Activated CD4-positive, alpha-beta T cell treated with anti-CD3 and anti-CD28 coated beads, Interleukin-2, Interleukin-4, amounts not matched to agents 100 ng/mL and 50 ng/mL, durations not matched to agents 16 hours and 8 hours (primary cell): Measurements from ENCODE around the gene PRRT2.

ENCODE experiments used
- DNase-seq: peaks from one replicate; pipeline ENCODE4 v3.0.0-alpha.2; 2020; ENCODE audit warnings: low spot score

Gene PRRT2

GRCh38 chr16:29811170-29811895 is 660 bp upstream of the PRRT2 start:
- peak; percentile 89 for DNase-seq

GRCh38 chr16:29812754-29813643 is 1.0 kb downstream of the PRRT2 start:
- no peak for DNase-seq

- no peak for DNase-seq
Measured at GRCh38 chr16:29813644-29814562, 1.9 kb downstream of the PRRT2 start.

- DNase-seq: no peak
Measured at GRCh38 chr16:29814592-29814991, 2.6 kb downstream of the PRRT2 start.

DNA sequence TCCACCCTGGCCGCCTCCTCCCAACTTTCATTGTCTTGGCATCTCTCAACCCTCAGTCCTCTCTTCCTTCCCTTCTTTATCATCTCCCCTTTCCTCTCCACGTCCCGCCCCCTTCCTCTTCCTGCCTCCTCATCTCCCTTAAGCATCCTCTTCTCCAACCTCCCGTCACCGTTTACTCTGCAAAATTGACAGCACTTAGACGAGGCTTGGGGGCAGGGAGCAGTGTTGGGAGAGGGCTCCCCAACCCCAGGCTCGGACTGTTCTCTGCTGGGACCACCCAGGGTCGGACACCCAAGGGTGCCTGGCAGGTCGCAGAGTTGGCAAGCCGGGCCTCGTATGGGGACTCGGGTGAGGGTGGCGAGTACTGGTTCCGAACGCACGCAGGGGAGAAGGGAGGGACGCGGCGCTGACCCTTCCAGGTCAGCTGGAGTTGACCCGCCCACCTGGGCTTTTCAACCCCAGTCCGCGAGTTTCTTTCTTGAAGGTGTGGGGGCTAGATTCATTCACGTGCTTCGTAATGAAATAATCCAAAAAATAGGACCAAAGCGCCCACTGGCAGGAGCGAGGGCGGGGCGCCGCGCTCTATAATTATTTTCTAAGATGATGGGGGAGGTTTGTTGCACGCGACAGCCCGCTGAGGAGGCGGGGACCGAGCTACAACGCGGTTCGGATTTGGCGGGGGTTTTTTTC is 3.2 kb downstream of the PRRT2 start:
- DNase-seq: no peak

GRCh38 chr16:29815793-29816693 is 4.0 kb downstream of the PRRT2 start, which contains the start of gene PAGR1:
Gene PAGR1, plus strand, starts transcription at chr16:29816152. Its CDS starts 374 bp downstream, at chr16:29816526.
- DNase-seq: peak; percentile 99

GRCh38 chr16:29816694-29817441 is 4.9 kb downstream of the PRRT2 start:
- peak; percentile 68 for DNase-seq

- no peak for DNase-seq
Measured at GRCh38 chr16:29818082-29818481, 6.1 kb downstream of the PRRT2 start.

DNA sequence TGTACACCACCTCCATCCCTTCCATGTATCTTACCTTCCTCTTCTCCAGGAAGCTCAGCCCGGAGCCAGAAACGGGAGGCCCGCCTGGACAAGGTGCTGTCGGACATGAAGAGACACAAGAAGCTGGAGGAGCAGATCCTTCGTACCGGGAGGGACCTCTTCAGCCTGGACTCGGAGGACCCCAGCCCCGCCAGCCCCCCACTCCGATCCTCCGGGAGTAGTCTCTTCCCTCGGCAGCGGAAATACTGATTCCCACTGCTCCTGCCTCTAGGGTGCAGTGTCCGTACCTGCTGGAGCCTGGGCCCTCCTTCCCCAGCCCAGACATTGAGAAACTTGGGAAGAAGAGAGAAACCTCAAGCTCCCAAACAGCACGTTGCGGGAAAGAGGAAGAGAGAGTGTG is 7.5 kb downstream of the PRRT2 start:
- DNase-seq: no peak

DNA sequence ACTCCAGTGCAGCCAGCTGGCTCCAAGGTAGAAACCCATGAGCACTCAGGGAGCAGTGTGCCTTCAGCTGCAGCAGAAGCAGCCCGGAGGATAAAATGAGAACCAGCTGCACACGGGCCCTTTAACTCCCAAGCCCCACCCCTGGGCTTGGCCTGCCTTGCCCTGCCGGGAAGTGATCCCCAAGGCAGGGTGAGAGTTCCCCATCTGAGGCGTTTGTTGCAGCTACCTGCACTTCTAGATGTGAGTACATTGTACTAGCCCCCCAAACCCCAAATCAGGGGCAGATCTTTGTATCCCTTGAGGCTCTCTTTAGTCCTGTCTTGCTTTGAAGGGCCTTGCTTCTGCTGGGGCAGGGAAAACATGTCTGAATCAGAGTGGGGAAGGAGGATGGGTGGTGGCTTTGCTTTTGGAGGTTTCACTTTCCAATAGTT is 8.3 kb downstream of the PRRT2 start, which contains the start of gene MVP:
TSS of gene MVP (plus strand) at position 192 of the 431 bp plus-strand sequence. CDS start 10,088 bp downstream, outside the sequence.
- peak; percentile 62 for DNase-seq

GRCh38 chr16:29820730-29821642 is 9.0 kb downstream of the PRRT2 start:
- DNase-seq: peak; percentile 54

- no peak for DNase-seq
Measured at GRCh38 chr16:29821643-29822115, 9.7 kb downstream of the PRRT2 start.

GRCh38 chr16:29824589-29825144 is 12.7 kb downstream of the PRRT2 start:
- DNase-seq: no peak

DNA sequence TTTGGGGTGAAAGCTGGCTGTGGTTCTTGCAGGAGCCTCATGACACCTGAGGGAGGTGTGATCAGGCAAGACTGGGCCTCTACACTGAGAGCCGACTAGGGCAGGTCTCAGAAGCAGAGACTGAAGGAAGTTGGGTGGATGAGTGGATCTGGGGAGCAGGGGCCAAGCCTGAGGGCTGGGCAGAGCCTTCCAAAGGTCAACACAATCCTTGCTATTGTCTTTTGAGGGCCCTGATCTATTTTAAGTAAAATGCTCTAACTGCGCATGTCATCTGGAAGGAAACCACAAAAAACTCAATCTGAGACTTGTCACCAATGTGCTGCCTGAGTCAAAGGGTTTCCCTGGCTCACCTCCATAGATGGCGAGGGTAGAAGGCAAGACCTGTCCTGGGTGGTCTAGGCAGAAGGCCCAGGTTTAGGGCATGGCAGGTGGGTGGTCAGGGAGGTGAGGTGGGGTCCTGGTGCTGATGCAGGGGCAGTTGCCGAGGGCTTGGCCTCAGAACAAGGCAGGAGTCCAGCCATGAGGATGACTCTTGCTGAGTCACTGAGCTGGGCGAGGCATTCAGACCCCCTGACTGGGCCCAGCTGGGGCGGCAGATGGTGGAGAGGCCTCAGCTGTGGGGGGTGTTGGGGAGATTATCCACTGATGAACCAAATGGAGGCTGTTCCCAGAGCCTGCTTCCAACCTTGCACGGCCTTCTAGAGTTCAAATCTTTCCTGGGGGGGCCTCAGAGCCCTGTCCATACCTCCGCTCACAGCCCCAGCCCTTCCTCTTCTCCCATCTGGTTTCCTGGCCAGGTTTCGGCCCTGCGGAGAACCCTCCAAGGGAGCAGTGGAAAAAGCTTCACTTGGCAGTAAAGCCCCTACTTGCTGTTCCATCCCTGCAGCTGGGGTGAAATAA is 13.4 kb downstream of the PRRT2 start:
- DNase-seq: peak; percentile 86

GRCh38 chr16:29826342-29826695 is 14.3 kb downstream of the PRRT2 start:
- DNase-seq: no peak

DNA sequence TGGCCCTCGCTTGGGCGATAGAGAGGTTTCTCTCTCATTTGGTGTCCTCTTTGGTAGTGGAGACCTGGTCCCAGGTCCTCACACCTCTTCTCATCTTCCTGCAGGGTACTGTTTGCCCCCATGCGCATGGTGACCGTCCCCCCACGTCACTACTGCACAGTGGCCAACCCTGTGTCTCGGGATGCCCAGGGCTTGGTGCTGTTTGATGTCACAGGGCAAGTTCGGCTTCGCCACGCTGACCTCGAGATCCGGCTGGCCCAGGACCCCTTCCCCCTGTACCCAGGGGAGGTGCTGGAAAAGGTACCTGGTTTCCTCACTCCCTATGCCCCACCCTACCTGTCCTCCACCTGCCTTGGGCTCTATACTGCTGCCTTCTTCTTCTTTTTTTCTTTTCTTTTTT is 18.8 kb downstream of the PRRT2 start:
- no peak for DNase-seq

- no peak for DNase-seq
Measured at GRCh38 chr16:29831490-29831889, 19.5 kb downstream of the PRRT2 start.
